D721Med (cell line): Measurements from ENCODE around the gene CD8B2.
"Not testable (repeated sequence)": the region's sequence is repeated elsewhere in the genome, so short reads cannot be mapped to it uniquely, and the experiment has no call there.

Experiments used
- DNase-seq: peaks from one replicate; pipeline ENCODE4 v3.0.0; 2011; ENCODE audit warnings: low spot score; ENCODE audit not compliant: insufficient read length
- FAIRE-seq: peaks from 2 replicates; lab custom pipeline; 2011; peaks lifted over from hg19 to GRCh38; lab: Jason Lieb, UNC
- CTCF ChIP-seq: IDR thresholded peaks from 2 replicates; pipeline ENCODE4 v1.5.1; 2012; ENCODE audit warnings: mild to moderate bottlenecking, control low read depth; ENCODE audit not compliant: insufficient read depth; ENCODE audit errors: missing control alignments

CD8B2 gene

GRCh38 chr2:106555053-106555452 is 67.9 kb downstream of the CD8B2 start:
- DNase-seq: no peak
- no peak for TF ChIP-seq CTCF
- FAIRE-seq: no peak

- FAIRE-seq, DNase-seq: not testable (repeated sequence)
Observed at GRCh38 chr2:106559786-106560185, 72.6 kb downstream of the CD8B2 start.

- DNase-seq (no peak), FAIRE-seq (no peak)
- TF ChIP-seq CTCF: no peak
Observed at GRCh38 chr2:106560773-106561172, 73.6 kb downstream of the CD8B2 start.

GRCh38 chr2:106561356-106561755 is 74.2 kb downstream of the CD8B2 start:
- FAIRE-seq: no peak
- no peak for TF ChIP-seq CTCF
- no peak for DNase-seq

GRCh38 chr2:106561803-106562202 is 74.6 kb downstream of the CD8B2 start:
- TF ChIP-seq CTCF: no peak
- no peak for FAIRE-seq

GRCh38 chr2:106562268-106563186 is 75.4 kb downstream of the CD8B2 start:
- FAIRE-seq (no peak), DNase-seq (no peak)
- TF ChIP-seq CTCF: no peak

More at GRCh38 chr2:106561803-106562202, 74.6 kb downstream of the CD8B2 start:
- no peak for DNase-seq

- DNase-seq: no peak
- FAIRE-seq: no peak
- TF ChIP-seq CTCF: no peak
Observed at GRCh38 chr2:106563195-106563594, 76.0 kb downstream of the CD8B2 start.
